Suprapubic skin (tissue), 4 donors: ENCODE measurements around the gene PACC1.

Source experiments
- CTCF ChIP-seq, 2 donors: fragments of 200-600 bp in 1 of 2; fragments of 450-650 bp in 1 of 2; sonication (generic) in 1 of 2; IDR thresholded peaks; one replicate each; pipeline ENCODE4 v1.5.1; 2016 to 2019; ENCODE audit warnings: antibody characterized with exemption in 2 of 2, mild to moderate bottlenecking in 1 of 2, moderate library complexity in 1 of 2
- EP300 ChIP-seq: sonication (generic); formaldehyde crosslinking; IDR thresholded peaks from one replicate; pipeline ENCODE4 v1.6.1; 2017; ENCODE audit warnings: antibody characterized with exemption
- POLR2AphosphoS5 ChIP-seq, 3 donors: sonication (generic); formaldehyde crosslinking; IDR thresholded peaks; one replicate each; pipeline ENCODE4 v1.6.1; 2017; ENCODE audit warnings: antibody characterized with exemption in 3 of 3

GRCh38 chr1:212367474-212368072, 47.1 kb downstream of the PACC1 start:
- TF ChIP-seq EP300 (no peak), CTCF (IDR thresholded peaks at IDR 0.05) (no peak), POLR2AphosphoS5 (IDR thresholded peaks at IDR 0.05) (no peak)
